ENCODE data around the gene TTBK2.

The TTBK2 gene

GRCh38 chr15:42836251-42836650 is 84.3 kb downstream of the TTBK2 start:
- no peak for TF ChIP-seq EGR1 (IDR thresholded peaks at IDR 0.05)
- no peak for TF ChIP-seq YY1 (IDR thresholded peaks at IDR 0.05; ENCODE audit: low read depth)
- TF ChIP-seq USF1 (IDR thresholded peaks at IDR 0.05): no peak
- TF ChIP-seq MAX (IDR thresholded peaks at IDR 0.05): no peak
- no peak for TF ChIP-seq TEAD4 (IDR thresholded peaks at IDR 0.05)
- no peak for TF ChIP-seq CEBPB (IDR thresholded peaks at IDR 0.05)
- no peak for TF ChIP-seq TCF12 (IDR thresholded peaks at IDR 0.05; ENCODE audit: low read depth)
- TF ChIP-seq NFIC (IDR thresholded peaks at IDR 0.05): no peak
- TF ChIP-seq TAF1 (IDR thresholded peaks at IDR 0.05; ENCODE audit: low read depth): no peak
- TF ChIP-seq FOXM1 (IDR thresholded peaks at IDR 0.05; ENCODE audit: borderline replicate concordance, low read depth): no peak
- TF ChIP-seq REST (IDR thresholded peaks at IDR 0.05; ENCODE audit: low read depth): no peak
- TF ChIP-seq ZBTB7A (IDR thresholded peaks at IDR 0.05; ENCODE audit: low read depth): no peak
- no peak for TF ChIP-seq EP300 (IDR thresholded peaks at IDR 0.05; ENCODE audit: borderline replicate concordance)
- no peak for TF ChIP-seq RAD21 (IDR thresholded peaks at IDR 0.05; ENCODE audit: low read depth)
- no peak for TF ChIP-seq CREB1 (IDR thresholded peaks at IDR 0.05; ENCODE audit: low read depth)

- no peak for TF ChIP-seq REST (IDR thresholded peaks at IDR 0.05; ENCODE audit: low read depth)
- no peak for TF ChIP-seq NFIC (IDR thresholded peaks at IDR 0.05)
Measured at GRCh38 chr15:42832576-42832975, 88.0 kb downstream of the TTBK2 start.

- TF ChIP-seq EGR1 (IDR thresholded peaks at IDR 0.05) (no peak), EP300 (IDR thresholded peaks at IDR 0.05; ENCODE audit: borderline replicate concordance) (no peak), NFIC (IDR thresholded peaks at IDR 0.05) (no peak), TCF12 (IDR thresholded peaks at IDR 0.05; ENCODE audit: low read depth) (no peak), CEBPB (IDR thresholded peaks at IDR 0.05) (no peak), FOXM1 (IDR thresholded peaks at IDR 0.05; ENCODE audit: borderline replicate concordance, low read depth) (no peak), USF1 (IDR thresholded peaks at IDR 0.05) (no peak), REST (IDR thresholded peaks at IDR 0.05; ENCODE audit: low read depth) (no peak), TEAD4 (IDR thresholded peaks at IDR 0.05) (no peak)
Measured at GRCh38 chr15:42826251-42826890, 94.2 kb downstream of the TTBK2 start.

- no peak for TF ChIP-seq CEBPB (IDR thresholded peaks at IDR 0.05)
- TF ChIP-seq TAF1 (IDR thresholded peaks at IDR 0.05; ENCODE audit: low read depth): no peak
- TF ChIP-seq EGR1 (IDR thresholded peaks at IDR 0.05): no peak
- TF ChIP-seq TCF12 (IDR thresholded peaks at IDR 0.05; ENCODE audit: low read depth): no peak
- no peak for TF ChIP-seq USF1 (IDR thresholded peaks at IDR 0.05)
- TF ChIP-seq YY1 (IDR thresholded peaks at IDR 0.05; ENCODE audit: low read depth): no peak
- no peak for TF ChIP-seq REST (IDR thresholded peaks at IDR 0.05; ENCODE audit: low read depth)
- no peak for TF ChIP-seq MAX (IDR thresholded peaks at IDR 0.05)
- TF ChIP-seq CREB1 (IDR thresholded peaks at IDR 0.05; ENCODE audit: low read depth): no peak
- no peak for TF ChIP-seq EP300 (IDR thresholded peaks at IDR 0.05; ENCODE audit: borderline replicate concordance)
- TF ChIP-seq RAD21 (IDR thresholded peaks at IDR 0.05; ENCODE audit: low read depth): no peak
- no peak for TF ChIP-seq NFIC (IDR thresholded peaks at IDR 0.05)
- TF ChIP-seq FOXM1 (IDR thresholded peaks at IDR 0.05; ENCODE audit: borderline replicate concordance, low read depth): no peak
- no peak for TF ChIP-seq TEAD4 (IDR thresholded peaks at IDR 0.05)
- TF ChIP-seq ZBTB7A (IDR thresholded peaks at IDR 0.05; ENCODE audit: low read depth): no peak
Measured at GRCh38 chr15:42825599-42825998, 95.0 kb downstream of the TTBK2 start.

Data from Ishikawa (cell line).